Measurements from ENCODE around the gene SORL1.
"Not testable (repeated sequence)": the region's sequence is repeated elsewhere in the genome, so short reads cannot be mapped to it uniquely, and the experiment has no call there.

SORL1 gene, protein sequence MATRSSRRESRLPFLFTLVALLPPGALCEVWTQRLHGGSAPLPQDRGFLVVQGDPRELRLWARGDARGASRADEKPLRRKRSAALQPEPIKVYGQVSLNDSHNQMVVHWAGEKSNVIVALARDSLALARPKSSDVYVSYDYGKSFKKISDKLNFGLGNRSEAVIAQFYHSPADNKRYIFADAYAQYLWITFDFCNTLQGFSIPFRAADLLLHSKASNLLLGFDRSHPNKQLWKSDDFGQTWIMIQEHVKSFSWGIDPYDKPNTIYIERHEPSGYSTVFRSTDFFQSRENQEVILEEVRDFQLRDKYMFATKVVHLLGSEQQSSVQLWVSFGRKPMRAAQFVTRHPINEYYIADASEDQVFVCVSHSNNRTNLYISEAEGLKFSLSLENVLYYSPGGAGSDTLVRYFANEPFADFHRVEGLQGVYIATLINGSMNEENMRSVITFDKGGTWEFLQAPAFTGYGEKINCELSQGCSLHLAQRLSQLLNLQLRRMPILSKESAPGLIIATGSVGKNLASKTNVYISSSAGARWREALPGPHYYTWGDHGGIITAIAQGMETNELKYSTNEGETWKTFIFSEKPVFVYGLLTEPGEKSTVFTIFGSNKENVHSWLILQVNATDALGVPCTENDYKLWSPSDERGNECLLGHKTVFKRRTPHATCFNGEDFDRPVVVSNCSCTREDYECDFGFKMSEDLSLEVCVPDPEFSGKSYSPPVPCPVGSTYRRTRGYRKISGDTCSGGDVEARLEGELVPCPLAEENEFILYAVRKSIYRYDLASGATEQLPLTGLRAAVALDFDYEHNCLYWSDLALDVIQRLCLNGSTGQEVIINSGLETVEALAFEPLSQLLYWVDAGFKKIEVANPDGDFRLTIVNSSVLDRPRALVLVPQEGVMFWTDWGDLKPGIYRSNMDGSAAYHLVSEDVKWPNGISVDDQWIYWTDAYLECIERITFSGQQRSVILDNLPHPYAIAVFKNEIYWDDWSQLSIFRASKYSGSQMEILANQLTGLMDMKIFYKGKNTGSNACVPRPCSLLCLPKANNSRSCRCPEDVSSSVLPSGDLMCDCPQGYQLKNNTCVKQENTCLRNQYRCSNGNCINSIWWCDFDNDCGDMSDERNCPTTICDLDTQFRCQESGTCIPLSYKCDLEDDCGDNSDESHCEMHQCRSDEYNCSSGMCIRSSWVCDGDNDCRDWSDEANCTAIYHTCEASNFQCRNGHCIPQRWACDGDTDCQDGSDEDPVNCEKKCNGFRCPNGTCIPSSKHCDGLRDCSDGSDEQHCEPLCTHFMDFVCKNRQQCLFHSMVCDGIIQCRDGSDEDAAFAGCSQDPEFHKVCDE (N-terminal part only)

GRCh38 chr11:121451986-121452608 is at the start of gene SORL1:
Gene SORL1 (plus strand): TSS chr11:121452314. CDS start chr11:121452332, 18 bp downstream.
- intact Hi-C loops (cut with DNase I; ENCODE audit: low total_unique reads), result loop anchor here (5.0 kb wide), 1 partner anchor 70 kb away; no protein-coding TSS in a partner anchor
- no peaks in the 10 kb centered on the region for H3K9me3 ChIP-seq
- TF ChIP-seq, protein P1, sequence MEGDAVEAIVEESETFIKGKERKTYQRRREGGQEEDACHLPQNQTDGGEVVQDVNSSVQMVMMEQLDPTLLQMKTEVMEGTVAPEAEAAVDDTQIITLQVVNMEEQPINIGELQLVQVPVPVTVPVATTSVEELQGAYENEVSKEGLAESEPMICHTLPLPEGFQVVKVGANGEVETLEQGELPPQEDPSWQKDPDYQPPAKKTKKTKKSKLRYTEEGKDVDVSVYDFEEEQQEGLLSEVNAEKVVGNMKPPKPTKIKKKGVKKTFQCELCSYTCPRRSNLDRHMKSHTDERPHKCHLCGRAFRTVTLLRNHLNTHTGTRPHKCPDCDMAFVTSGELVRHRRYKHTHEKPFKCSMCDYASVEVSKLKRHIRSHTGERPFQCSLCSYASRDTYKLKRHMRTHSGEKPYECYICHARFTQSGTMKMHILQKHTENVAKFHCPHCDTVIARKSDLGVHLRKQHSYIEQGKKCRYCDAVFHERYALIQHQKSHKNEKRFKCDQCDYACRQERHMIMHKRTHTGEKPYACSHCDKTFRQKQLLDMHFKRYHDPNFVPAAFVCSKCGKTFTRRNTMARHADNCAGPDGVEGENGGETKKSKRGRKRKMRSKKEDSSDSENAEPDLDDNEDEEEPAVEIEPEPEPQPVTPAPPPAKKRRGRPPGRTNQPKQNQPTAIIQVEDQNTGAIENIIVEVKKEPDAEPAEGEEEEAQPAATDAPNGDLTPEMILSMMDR (IDR thresholded peaks at IDR 0.05), result peak; percentile 62 to 86
- DNase-seq, result peak; percentile 52 to 88
- peaks cover 0 to 32% (median 14%) of the 10 kb centered on the region in 4 donors for H3K4me1 ChIP-seq
- no peaks in the 10 kb centered on the region for H3K36me3 ChIP-seq
- peak within 1 kb of the TSS; percentile 57 to 68 for H3K27ac ChIP-seq
- no peaks in the 10 kb centered on the region for H3K27me3 ChIP-seq
- peak within 1 kb of the TSS; percentile 92 to 93 for H3K4me3 ChIP-seq

DNA sequence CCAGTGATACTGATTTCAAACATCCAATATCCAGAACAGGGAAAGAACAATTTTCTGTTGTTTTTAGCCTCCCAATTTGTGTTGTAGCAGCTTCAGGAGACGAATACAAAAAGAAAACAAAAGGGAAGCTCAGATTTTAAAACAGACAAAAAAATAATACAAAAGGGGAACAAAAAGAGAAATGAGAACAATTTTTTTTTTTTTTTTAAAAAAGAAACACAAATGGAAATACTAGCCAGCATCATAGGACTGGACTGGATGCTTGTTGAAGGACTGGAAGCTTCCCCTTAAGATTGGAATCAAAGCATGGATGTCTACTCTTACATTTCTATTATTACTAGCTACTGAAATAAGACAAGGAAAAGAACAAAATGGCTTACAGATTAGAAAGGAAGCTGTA is 46.5 kb upstream of the SORL1 start:
- Histone ChIP-seq H3K9me3 (no peaks in the 10 kb centered on the region), H3K4me3 (no peak overlapping the region), H3K36me3 (no peaks in the 10 kb centered on the region), H3K27me3 (no peaks in the 10 kb centered on the region), H3K4me1 (no peaks in the 10 kb centered on the region), H3K27ac (no peak overlapping the region)
- TF ChIP-seq, protein P1 (IDR thresholded peaks at IDR 0.05), result no peak
- intact Hi-C loops (cut with DNase I; ENCODE audit: low total_unique reads), result no loop called here
- no peak for DNase-seq

GRCh38 chr11:121406291-121406690 is 45.8 kb upstream of the SORL1 start:
- Histone ChIP-seq H3K27ac (no peak overlapping the region), H3K4me1 (no peaks in the 10 kb centered on the region), H3K36me3 (no peaks in the 10 kb centered on the region), H3K27me3 (no peaks in the 10 kb centered on the region), H3K4me3 (no peak overlapping the region), H3K9me3 (no peaks in the 10 kb centered on the region)
- intact Hi-C loops (cut with DNase I; ENCODE audit: low total_unique reads), result no loop called here
- TF ChIP-seq, protein P1 (IDR thresholded peaks at IDR 0.05), result no peak
- DNase-seq, result no peak

- TF ChIP-seq, protein P1 (IDR thresholded peaks at IDR 0.05), result no peak
- H3K36me3 ChIP-seq, result no peaks in the 10 kb centered on the region
- H3K27me3 ChIP-seq, result no peaks in the 10 kb centered on the region
- no peaks in the 10 kb centered on the region for H3K4me1 ChIP-seq
- no peak overlapping the region for H3K4me3 ChIP-seq
- intact Hi-C loops (cut with DNase I; ENCODE audit: low total_unique reads), result no loop called here
- H3K9me3 ChIP-seq, result no peaks in the 10 kb centered on the region
- H3K27ac ChIP-seq, result no peak overlapping the region
- no peak for DNase-seq
These were observed 43.3 kb upstream of the SORL1 start for GRCh38 chr11:121408830-121409229.

- H3K4me1 ChIP-seq; DNase-seq; H3K27ac ChIP-seq; H3K27me3 ChIP-seq; H3K9me3 ChIP-seq; intact Hi-C loops (cut with DNase I; ENCODE audit: low total_unique reads); H3K4me3 ChIP-seq; H3K36me3 ChIP-seq: not testable (repeated sequence)
These were observed 42.1 kb upstream of the SORL1 start for GRCh38 chr11:121410041-121410440.

DNA sequence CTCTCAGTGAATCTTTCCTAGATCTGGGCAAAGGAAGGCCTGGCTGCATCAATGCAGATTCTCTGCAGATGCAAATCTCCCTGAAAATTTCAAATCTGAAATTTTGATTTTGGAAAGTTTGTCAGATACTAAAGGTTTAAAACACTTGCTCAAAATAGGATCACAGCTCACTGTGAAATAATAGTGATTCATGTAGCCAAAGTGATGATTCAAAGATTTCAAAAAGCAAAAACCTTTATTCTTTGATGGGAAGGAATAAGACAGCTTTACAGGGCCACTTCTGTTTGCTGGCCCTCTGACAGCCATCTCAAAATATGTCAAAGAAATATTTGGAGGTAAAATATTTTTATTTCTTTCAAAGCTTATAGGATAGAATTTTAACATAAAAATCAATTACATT is 40.8 kb upstream of the SORL1 start:
- H3K27me3 ChIP-seq; intact Hi-C loops (cut with DNase I; ENCODE audit: low total_unique reads); H3K4me1 ChIP-seq; DNase-seq; H3K27ac ChIP-seq; H3K9me3 ChIP-seq; H3K4me3 ChIP-seq; H3K36me3 ChIP-seq: not testable (repeated sequence)
